ENCODE results near the gene PM20D2. TPM values are rescaled to one million over a fixed set of nuclear protein-coding genes. Genes with fewer than 3 reads are reported as not detected.

The PM20D2 gene
- total and polyA plus RNA-seq, 7 donors, result 4.2 to 48.5 (median 20.3) TPM

- Histone ChIP-seq H3K27ac (no peak overlapping the region), H3K27me3 (no peaks in the 10 kb centered on the region), H3K4me1 (peaks cover 0 to 4% (median 0%) of the 10 kb centered on the region in 4 donors), H3K36me3 (no peaks in the 10 kb centered on the region), H3K9me3 (no peaks in the 10 kb centered on the region), H3K4me3 (no peak overlapping the region)
- TF ChIP-seq POLR2A (IDR thresholded peaks at IDR 0.05), result no peak
- TF ChIP-seq CTCF (IDR thresholded peaks at IDR 0.05), result no peak
- TF ChIP-seq POLR2AphosphoS5 (IDR thresholded peaks at IDR 0.05), result no peak
- no peak for TF ChIP-seq EP300 (IDR thresholded peaks at IDR 0.05)
- intact Hi-C loops (cut with DNase I), result no loop called here
- DNase-seq, result no peak
Observed at GRCh38 chr6:89214197-89214596, 68.3 kb downstream of the PM20D2 start.

Other genes with a start within 250 kb of the PM20D2 start
- 10 to 100 TPM in 3 of 4 donors, 1 to 10 TPM in 1; 10.0 to 14.7 (median 12.9) TPM for gene RNGTT, start 182.4 kb upstream of the PM20D2 start, total RNA-seq
- gene RNGTT, start 182.4 kb upstream of the PM20D2 start, polyA plus RNA-seq, result 1 to 10 TPM; 3.0 to 7.9 (median 3.9) TPM
- 100 to 1,000 TPM; 211 to 349 (median 300) TPM for gene PNRC1, start 65.3 kb upstream of the PM20D2 start, total RNA-seq
- 10 to 100 TPM; 44.2 to 73.9 (median 52.7) TPM for gene PNRC1, start 65.3 kb upstream of the PM20D2 start, polyA plus RNA-seq
- gene SRSF12, start 28.0 kb upstream of the PM20D2 start, total RNA-seq, result 1 to 10 TPM in 3 of 4 donors, under 1 TPM in 1; 0.82 to 3.6 (median 1.1) TPM
- gene SRSF12, start 28.0 kb upstream of the PM20D2 start, polyA plus RNA-seq, result under 1 TPM in 1 of 3 donors, not detected in 2; 0.36 TPM
- not detected for gene GABRR1, start 71.3 kb downstream of the PM20D2 start, total RNA-seq
- gene GABRR1, start 71.3 kb downstream of the PM20D2 start, polyA plus RNA-seq, result under 1 TPM in 1 of 3 donors, not detected in 2; 0.04 TPM
- gene GABRR2, start 169.2 kb downstream of the PM20D2 start, total RNA-seq, result 1 to 10 TPM in 2 of 4 donors, under 1 TPM in 2; 0.36 to 2.8 (median 1.2) TPM
- under 1 TPM in 1 of 3 donors, not detected in 2; 0.52 TPM for gene GABRR2, start 169.2 kb downstream of the PM20D2 start, polyA plus RNA-seq
- 10 to 100 TPM; 29.5 to 36.7 (median 33.8) TPM for gene UBE2J1, start 206.7 kb downstream of the PM20D2 start, total RNA-seq
- gene UBE2J1, start 206.7 kb downstream of the PM20D2 start, polyA plus RNA-seq, result 10 to 100 TPM; 31.6 to 50.4 (median 40.8) TPM

Data from sigmoid colon (tissue), 7 donors.